RPMI7951 (cell line): ENCODE results near the gene BMP7. TPM values are rescaled to one million over a fixed set of nuclear protein-coding genes. Genes with fewer than 3 reads are reported as not detected.

Source experiments
- DNase-seq: peaks from one replicate; pipeline ENCODE4 v3.0.0-alpha.2; 2012; ENCODE audit warnings: low read depth
- total RNA-seq: library from RNA; depleted of rRNA; stranded (reverse); fragments of >200 nt; shearing (Covaris generic); gene quantifications from 2 replicates; pipeline ENCODE4 v1.2.3, GENCODE V29; 2014; rRNA removed

BMP7 gene
- 0.96 and 0.98 TPM in 2 replicates for total RNA-seq

DNA sequence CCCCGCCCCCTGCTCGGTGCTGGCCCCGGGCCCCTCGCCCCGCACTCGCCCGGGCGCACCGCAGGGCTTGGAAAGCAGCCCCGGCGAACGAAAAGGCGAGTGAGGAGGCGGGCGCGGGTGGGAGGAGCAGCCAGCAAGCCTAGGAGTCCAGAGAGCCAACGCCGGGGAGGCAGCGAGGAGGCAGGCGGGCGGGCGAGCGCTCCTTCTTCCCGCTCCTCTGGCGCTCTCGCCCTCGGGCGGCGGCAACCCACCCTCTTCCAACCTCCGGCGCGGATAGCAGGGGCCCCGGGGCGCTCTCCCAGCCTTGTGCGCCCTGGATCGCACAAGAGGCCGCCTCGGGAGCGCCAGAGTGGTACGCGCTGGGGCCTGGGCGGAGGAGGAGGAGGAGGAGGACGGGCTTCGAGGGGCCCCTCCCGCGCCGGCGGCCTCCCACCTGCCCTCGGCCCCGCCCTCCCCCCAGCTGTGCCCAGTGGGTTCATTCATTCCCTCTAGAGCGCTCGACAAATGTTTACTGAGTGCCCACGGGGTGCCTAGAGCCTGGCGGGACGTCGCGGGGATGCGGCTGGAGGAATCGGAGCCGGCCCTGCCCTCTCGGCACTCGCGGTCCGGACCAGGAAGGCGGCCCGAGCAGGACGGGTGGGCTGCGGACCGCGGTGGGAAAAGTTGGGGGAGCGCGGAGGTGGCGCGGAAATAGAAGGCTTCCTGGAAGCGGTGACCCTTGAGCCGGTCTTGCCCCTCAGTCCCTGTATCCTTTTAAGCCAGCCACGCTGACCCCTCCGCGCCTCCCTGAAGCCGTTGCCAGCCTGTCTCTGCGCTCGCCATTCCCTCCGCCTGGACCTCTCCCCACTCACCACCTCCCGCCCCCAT, at the start of gene BMP7:
Gene BMP7, minus strand, starts transcription at position 351 of the 867 bp plus-strand sequence. CDS start 519 bp downstream, outside the sequence.
- DNase-seq, result no peak

DNA sequence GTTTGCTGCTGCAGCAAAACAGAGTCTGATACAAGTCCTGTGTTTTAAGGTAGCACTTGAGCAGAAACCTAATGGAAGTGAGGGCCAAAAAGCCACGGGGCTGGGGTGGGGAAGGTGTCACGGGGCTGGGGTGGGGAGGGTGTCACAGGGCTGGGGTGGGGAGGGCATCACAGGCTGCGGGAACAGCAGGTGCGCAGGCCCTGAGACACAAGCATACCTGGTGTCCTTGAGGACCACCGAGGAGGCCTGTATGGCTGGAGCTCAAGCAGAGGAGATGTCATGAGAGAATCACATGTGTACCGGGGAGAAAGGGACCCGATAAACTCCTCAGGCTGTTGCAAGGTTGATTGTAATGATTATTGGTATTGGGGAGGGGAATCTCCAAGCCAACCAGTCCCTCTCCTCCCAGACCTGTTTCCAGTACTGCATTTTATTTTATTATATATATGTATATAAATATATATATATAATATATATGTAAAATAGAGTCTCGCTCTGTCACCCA, 49.6 kb upstream of the BMP7 start:
- no peak for DNase-seq

DNA sequence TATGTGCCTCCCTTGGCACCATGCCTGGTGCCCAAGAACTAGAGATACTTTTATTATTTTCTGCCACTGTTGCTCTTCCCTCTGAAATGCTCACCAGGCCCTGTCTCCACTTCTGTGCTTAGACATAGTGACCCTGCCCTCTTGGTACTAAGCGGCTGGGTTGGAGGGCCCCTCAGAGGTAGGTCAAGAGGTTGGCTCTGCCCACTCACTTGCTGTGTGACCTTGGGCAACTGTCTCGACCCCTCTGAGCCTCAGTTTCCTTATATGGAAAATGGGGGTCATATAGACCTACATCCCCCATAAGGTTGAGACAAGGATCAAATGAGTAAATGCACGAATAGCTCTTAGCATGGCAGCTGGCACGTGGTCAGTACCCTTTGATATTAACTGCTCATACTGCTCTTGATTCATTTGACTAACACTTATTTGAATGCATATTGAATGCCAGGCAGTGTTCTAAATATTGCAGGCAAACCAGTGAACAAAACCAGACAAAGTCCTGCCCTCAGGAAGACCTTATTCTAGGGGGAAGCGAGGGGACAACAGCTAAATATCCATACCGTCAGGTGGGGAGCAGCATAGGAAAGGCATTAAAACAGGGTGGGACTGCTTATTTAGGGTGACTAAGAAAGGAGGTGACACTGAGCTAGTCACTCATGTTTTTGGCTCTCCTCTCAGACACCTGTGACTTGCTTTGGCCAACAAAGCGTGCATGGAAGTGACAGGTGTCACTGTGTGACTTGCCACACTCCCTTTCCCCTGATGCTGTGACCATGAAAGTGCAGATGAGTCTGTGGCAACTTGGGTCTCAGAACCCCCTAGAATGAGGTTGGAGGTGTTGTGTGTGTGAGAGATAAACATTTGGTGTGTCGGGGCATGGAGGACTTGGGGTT, 48.9 kb upstream of the BMP7 start:
- DNase-seq, result no peak

DNA sequence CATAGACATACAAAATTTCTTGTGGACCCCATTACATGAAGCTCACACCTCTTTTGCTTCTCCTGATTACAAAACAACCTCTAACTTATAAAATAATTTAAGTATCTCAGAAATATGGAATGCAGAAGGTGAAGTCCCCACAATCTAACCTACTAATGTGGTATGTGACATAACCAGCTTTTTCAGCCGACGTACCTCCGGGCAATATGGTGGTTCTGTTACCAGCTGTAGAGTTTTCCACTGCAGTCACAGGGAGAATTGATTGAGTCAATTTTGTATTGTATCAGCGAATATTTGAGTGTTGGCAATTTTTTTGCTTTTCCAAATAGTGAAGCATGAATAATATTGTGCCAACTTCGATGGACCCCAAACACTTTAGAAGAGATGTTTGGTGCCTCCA, 47.5 kb upstream of the BMP7 start:
- no peak for DNase-seq

DNA sequence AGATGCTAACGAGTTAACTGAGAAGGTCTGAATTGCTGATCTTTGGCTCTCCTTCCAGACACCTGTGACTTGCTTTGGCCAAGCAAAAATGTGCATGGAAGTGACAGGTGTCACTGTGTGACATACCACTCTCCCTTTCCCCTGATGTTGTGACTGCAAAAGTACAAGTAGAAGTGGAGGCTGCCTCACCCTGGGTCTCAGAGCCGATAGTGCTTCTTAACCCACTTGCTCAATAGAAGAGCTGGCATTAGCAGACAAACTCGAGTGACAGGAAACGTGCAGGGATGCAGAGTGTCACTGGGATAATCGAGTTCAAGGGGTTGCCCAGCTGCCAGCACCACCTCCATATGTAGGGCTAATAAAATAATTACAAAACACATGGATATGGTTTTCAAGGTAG, 46.8 kb upstream of the BMP7 start:
- DNase-seq, result no peak

DNA sequence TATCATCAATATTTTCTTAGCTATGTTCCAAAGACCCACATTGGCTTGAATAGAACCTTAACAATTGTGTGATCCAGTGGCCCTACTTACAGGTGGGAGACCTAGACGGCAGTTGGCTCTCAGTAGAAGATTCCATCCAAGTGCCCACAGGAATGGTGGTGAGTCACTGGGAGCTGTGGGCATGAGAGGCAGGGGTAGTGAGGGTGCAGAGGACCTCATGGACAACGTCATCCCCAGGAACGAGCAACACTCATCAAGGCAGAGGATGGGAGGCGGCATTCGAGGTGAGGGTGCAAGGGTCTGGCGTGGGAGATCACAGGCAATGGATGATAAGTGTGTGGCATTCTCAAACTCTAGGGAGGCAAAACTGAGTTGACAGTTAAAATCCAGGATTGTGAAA, 45.7 kb upstream of the BMP7 start:
- DNase-seq, result peak; percentile 9

DNA sequence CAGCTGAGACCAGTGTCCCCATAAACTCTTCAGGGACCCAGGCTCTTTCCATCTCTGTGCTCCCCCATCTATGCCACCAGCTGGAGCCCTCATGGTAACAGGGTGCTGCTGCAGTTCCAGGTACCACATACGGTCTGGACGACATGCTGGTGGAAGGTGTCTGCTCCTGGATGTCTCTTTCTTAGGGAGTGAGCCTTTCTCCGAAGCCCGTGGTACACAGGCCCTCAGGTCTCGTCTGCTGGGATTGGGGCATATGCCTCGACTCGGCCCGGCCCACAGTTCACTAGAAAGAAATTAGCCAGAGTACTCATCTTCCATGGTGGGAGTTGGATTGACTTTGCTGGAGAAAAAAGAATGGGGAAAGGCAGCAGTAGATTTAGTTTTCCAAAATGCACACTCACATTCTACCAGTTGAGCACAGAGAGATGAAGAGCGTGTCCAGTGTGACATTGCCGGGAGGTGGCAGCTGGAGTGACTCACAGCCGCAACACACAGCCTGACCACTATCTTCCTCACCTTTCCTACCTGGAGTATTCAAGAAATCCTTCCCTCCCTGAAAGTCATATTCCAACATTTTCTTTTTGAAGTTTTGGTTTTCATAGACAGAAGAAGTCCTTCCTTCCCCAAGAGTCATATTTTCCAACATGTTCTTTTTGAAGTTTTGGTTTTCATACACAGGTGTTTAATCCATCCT, 44.5 kb upstream of the BMP7 start:
- DNase-seq, result no peak

DNA sequence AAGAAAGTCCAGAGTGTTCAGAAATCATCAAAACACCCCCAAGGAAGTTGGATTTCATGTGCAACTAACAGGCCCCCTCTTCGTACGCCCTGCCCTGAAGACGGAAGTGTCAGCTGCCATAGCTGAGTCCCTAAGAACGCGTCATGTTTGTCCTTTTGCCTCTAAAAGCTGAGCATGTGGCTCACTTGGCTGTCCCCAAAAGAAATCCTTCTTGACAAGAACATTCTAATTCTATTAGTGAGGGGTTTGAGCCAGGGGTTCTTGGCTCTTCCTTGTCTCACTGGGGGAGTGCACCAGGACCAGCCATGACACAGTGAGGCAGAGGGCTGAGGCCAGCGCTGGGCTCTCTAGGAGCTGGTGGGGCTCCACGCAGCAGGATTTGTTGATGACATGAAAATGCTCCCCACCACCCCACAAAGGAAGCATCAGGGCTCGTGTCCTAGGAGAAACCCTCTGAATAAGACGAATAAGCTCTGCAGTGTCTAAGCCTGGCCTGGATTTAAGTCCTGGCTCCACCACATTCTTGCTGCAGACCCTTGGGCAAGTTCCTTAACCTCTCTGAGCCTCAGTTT, 43.2 kb upstream of the BMP7 start:
- no peak for DNase-seq

DNA sequence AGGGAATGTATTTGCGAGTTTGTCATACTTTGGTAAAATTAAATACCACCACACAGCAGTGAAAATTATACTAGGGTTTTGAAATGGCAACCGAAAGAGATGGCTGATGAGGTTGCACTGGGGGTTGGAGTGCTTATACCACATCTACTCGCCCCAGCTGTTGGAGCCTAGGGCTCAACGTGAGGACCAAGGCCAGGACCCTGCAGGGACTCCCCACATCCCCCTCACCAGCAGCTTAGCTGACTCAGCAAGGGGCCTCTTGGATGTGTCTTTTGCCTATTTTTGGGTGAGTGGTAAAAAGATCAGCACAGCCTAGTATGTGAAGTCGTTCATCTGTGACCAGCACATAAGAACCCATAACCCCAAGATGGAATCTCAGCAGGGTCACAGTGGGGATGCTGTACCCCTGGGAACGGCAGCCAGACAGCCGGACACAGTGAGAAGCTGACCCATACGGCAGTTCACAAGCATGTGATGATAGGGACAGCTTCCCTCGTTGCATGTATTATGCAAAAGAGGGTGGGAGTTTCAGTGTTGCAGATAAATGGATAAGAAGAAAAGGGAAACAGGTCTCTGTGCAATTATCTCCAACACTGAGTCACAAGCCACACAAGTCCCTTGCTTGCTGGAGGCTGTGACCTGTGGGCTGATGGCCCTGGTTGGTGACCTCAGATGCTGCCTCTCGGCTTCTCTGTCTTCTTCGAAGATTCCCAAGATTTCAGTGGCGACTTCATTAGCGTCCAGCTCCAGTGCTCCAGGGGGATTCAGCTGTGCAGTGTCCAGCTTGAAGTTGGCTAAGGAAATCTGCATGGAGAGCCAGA, 42.2 kb upstream of the BMP7 start:
- peak; percentile 16 for DNase-seq

DNA sequence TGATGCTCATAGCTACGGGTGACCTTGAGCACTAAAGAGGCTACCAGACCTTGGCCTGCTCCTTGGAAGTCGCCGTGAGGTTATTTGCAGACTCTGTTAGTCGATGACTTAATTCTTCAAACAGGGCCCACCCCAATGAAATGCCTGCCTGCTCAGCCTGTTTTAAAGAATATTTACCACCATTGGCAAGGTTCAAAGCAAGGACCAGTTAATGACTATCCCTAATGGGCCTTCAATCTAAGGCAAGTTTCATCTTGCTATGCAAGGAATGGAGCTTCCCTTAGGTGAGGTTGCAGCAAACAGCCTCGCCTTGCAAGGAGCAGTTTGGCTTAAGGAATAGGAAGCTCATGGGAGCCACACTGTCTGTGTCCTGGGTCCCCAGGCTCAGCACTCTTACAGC, 40.3 kb upstream of the BMP7 start:
- no peak for DNase-seq

DNA sequence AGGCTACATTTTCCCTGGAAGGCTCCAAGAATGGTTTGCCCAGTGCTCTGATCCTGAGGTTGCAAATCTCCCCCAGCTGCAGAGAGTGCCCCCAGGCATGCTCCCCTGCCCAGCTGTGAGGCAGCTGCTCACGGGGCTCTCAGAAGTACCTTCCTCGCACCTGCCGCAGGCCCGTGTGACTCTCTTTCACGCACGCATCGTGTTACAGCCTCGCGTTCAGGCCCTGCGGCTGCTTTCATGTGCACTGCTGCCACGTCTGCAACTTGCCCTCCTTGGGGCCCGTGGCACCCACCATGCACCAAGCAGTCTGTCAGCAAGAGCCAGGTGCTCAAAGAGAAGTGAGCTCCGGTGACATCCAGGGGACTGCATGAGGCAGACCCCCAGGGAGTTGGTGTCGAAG, 34.6 kb upstream of the BMP7 start:
- no peak for DNase-seq

DNA sequence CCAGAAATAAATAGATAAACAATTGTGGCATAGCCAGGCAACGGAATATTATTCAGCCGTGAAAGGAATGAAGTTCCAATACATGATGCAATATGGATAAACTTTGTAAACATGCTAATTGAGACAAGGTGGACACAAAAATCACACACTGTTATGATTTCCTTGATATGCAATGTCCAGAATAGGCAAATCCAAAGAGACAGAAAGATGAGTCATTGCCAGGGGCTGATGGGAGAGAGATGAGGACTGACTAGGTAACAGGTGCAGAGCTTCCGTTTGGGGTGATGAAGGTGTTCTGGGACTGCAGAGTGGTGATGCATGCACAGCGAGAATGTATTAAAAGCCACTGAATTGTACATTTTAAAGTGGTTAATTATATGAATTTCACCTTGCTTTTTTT, 32.0 kb upstream of the BMP7 start:
- no peak for DNase-seq

DNA sequence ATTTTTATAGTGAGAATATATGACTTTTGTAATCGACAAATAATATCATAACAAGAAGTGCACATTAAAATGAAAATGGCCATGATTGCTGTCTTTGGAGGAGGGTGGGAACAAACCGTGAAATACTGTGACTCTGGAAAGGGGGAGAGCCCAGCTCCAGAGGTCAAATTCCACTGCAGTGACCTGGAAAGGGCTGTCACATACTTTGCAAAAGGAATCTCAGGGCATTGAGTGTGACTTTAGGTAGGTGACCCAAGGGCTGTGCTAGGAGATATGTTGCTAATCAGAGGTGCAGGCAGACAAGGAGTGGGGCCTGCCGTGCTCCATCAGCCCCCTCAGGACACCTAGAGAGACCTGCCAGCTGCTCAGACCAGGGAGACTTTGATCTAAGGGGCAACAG, 28.1 kb upstream of the BMP7 start:
- DNase-seq, result no peak

DNA sequence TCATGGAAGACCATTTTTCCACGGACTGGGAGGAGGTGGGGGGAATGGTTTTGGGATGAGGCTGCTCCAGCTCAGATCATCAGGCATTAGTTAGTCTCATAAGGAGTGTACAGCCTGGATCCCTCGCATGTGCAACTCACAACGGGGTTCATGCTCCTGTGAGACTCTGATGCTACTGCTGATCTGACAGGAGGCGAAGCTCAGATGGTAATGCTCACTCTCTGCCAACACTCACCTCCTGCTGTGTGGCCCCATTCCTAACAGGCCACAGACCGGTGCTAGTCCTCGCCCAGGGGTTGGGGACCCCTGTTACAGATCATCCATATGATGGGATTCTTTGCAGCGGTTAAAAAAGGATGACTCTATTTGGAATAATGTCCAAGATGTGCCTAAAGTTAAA, 27.6 kb upstream of the BMP7 start:
- no peak for DNase-seq

DNA sequence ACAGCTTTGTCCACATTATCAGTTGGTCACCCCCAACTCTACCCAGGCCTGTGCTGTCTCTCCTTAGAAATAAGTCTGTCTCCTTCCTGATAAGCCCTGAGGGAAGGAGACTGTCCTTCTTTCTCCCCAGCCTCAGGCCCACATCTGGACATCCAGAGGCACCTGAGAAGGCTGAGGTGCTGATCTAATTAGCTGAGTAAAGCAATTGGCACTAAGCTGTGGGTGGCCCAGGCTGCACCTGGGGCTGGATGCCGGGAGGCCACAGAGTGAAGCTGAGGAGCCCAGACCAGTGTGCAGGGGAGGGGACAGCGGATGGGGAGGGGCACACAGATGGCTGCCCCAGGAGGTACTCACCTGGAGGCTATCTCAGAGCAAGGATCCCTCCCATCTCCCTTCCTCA, 26.2 kb upstream of the BMP7 start:
- DNase-seq, result no peak

DNA sequence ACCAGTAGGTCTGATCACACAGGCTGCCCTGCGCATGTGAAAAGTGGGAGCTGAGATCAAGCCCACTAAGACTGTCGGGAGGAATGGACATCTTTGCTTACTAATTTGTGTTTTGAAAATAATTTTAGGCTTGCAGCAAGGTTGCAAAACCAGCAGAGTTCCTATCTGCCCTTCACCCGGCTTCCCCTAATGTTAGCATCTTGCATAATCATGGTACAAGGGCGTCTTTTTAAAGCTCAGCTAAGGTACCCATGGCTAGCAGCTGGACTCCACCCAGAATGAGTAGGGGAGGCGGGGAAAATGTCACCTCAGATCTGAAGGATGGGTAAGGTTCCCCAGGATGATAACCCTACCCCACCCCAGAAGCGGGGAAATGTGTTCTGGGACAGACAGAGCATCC, 25.3 kb upstream of the BMP7 start:
- DNase-seq, result no peak

DNA sequence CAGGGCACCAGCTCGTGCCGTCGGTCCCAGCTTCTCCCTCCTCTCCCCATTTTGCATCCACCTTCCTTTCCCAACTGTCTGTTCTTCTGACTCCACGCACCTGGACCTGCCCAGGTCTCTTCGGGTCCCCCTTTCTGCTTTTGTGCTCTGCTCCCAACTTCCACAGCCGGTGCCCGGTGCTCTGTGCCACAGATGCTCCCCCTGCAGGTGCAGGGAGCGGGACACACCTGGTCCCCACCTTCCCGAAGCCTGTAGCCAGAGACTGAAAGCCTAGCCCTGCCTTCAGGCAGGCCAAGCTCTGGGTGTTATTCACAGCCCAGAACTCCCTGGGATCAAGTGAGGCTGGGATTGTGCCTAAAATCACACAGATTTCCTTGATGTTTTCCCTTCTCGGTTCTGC, 24.6 kb upstream of the BMP7 start:
- no peak for DNase-seq

DNA sequence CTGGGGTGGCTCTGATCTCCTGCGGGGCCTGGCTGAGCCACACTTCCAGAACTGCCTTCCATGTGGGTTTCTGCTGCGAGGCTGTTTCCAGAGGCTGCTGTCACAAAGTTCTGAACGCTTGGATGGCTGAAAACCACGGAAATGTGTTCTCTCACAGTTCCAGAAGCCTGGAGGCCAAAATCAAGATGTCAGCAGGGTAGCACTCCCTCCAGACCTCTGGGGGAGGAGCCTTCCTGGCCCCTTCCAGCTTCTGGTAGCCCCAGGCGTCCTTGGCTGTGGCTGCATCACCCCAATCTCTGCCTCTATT, 23.7 kb upstream of the BMP7 start:
- DNase-seq, result peak; percentile 14

DNA sequence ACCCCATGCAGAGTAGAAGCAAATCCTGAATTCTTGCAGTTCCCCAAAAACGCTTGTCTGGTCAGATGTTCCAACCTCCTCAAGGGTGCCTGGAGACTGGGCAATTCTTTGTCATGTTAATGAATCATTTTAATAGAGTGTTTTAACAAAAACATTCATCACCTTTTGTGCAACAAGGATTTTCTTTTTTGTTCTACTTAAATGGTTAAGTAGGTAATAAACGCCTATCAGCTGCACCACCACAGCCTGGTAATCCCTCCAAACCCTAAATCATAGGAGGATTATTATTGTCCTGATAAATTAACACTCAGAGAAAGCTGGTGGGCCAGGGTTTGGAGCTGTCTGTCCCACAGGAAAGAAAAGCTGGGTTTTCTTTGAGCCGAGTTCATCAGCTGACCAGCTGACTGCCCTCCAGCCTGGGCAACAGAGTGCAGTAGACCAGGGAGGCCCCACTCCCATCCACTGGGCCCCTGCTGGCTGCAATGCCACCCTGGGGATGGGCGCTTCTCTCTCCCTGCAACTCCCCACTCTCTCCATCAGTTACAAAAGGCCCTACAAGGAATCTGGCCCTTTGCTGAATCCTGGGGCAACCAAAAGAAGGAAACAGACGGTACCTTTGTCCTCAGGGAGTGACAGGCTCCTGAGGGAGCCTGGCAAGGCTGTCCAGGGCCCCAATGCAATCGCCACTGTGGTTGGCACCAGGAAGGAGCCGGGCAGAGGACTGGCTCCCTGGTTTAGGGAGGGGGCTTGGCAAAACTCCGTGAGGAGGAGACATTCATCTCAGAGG, 23.1 kb upstream of the BMP7 start:
- no peak for DNase-seq

DNA sequence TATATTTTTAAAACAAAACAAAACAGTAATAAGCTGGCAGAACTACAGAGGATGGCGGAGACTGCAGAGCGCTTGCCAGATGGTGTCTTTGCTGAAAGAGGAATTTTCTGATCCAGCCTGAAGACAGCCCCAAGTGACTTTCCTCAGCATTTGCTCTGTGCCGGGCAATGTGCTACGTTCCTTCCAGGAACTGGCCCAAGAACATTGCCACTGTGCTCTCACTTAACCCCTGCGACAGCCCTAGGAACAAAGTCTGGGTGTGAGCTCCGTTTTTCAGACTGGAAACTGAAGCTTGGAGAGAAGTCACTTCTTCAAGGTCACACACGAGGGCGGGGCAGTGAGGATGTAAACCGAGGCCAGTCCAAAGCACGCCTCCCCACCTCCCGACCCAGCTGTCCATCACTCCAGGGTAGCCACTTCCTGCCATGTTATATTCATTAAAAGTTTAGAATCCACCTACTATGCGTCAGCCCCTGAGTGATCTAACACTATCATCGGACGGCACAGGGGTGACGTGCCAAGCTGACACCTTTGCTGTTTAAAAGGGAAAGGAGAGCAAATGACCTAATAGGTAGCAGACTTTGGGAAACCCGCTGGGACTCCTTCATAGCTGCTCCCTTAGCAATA, 22.3 kb upstream of the BMP7 start:
- DNase-seq, result no peak
